ENCODE measurements around the gene CP. TPM values are rescaled to one million over a fixed set of nuclear protein-coding genes. Genes with fewer than 3 reads are reported as not detected.
A peak's percentile ranks its signal among the peaks of the same experiment; 100 is the strongest.

The CP gene
- total and polyA plus RNA-seq, 9 of the 15 experiments (the other 6 are each of a cell fraction or from before 2014, with no cell fraction given) = 0.30 to 0.75 TPM; not detected in 7

- TF ChIP-seq, protein P1, sequence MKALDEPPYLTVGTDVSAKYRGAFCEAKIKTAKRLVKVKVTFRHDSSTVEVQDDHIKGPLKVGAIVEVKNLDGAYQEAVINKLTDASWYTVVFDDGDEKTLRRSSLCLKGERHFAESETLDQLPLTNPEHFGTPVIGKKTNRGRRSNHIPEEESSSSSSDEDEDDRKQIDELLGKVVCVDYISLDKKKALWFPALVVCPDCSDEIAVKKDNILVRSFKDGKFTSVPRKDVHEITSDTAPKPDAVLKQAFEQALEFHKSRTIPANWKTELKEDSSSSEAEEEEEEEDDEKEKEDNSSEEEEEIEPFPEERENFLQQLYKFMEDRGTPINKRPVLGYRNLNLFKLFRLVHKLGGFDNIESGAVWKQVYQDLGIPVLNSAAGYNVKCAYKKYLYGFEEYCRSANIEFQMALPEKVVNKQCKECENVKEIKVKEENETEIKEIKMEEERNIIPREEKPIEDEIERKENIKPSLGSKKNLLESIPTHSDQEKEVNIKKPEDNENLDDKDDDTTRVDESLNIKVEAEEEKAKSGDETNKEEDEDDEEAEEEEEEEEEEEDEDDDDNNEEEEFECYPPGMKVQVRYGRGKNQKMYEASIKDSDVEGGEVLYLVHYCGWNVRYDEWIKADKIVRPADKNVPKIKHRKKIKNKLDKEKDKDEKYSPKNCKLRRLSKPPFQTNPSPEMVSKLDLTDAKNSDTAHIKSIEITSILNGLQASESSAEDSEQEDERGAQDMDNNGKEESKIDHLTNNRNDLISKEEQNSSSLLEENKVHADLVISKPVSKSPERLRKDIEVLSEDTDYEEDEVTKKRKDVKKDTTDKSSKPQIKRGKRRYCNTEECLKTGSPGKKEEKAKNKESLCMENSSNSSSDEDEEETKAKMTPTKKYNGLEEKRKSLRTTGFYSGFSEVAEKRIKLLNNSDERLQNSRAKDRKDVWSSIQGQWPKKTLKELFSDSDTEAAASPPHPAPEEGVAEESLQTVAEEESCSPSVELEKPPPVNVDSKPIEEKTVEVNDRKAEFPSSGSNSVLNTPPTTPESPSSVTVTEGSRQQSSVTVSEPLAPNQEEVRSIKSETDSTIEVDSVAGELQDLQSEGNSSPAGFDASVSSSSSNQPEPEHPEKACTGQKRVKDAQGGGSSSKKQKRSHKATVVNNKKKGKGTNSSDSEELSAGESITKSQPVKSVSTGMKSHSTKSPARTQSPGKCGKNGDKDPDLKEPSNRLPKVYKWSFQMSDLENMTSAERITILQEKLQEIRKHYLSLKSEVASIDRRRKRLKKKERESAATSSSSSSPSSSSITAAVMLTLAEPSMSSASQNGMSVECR (CRISPR knock-in tag; IDR thresholded peaks at IDR 0.05) = peak; percentile 72; the same call in 1 of the 2 replicates
- TF ChIP-seq CEBPB (tag; IDR thresholded peaks at IDR 0.05) (no peak), FOXK1 (CRISPR knock-in tag; IDR thresholded peaks at IDR 0.05; ENCODE audit: borderline replicate concordance) (no peak), ZNF512 (tag; IDR thresholded peaks at IDR 0.05) (no peak), PTRF (tag; IDR thresholded peaks at IDR 0.05) (no peak), HINFP (tag; conservative IDR thresholded peaks at IDR 0.05; ENCODE audit: low read depth) (no peak), ZNF668 (CRISPR knock-in tag; IDR thresholded peaks at IDR 0.05) (no peak), FUS (optimal IDR thresholded peaks at IDR 0.05; ENCODE audit: low read depth, low read length) (no peak), TBL1XR1 (IDR thresholded peaks at IDR 0.05; ENCODE audit: low read length in 2 of 2) (no peak; a peak in 1 of 4 replicates), ELK3 (CRISPR knock-in tag; IDR thresholded peaks at IDR 0.05) (no peak), STAG1 (CRISPR knock-in tag; IDR thresholded peaks at IDR 0.05; ENCODE audit: borderline replicate concordance) (no peak)
- TF ChIP-seq, protein P2, sequence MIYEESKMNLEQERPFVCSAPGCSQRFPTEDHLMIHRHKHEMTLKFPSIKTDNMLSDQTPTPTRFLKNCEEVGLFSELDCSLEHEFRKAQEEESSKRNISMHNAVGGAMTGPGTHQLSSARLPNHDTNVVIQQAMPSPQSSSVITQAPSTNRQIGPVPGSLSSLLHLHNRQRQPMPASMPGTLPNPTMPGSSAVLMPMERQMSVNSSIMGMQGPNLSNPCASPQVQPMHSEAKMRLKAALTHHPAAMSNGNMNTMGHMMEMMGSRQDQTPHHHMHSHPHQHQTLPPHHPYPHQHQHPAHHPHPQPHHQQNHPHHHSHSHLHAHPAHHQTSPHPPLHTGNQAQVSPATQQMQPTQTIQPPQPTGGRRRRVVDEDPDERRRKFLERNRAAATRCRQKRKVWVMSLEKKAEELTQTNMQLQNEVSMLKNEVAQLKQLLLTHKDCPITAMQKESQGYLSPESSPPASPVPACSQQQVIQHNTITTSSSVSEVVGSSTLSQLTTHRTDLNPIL (CRISPR knock-in tag; IDR thresholded peaks at IDR 0.05) = no peak
- TF ChIP-seq, protein P3, sequence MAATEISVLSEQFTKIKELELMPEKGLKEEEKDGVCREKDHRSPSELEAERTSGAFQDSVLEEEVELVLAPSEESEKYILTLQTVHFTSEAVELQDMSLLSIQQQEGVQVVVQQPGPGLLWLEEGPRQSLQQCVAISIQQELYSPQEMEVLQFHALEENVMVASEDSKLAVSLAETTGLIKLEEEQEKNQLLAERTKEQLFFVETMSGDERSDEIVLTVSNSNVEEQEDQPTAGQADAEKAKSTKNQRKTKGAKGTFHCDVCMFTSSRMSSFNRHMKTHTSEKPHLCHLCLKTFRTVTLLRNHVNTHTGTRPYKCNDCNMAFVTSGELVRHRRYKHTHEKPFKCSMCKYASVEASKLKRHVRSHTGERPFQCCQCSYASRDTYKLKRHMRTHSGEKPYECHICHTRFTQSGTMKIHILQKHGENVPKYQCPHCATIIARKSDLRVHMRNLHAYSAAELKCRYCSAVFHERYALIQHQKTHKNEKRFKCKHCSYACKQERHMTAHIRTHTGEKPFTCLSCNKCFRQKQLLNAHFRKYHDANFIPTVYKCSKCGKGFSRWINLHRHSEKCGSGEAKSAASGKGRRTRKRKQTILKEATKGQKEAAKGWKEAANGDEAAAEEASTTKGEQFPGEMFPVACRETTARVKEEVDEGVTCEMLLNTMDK (IDR thresholded peaks at IDR 0.05; ENCODE audit: borderline replicate concordance, insufficient read depth, low read depth, low read length, poor library complexity, severe bottlenecking) = no peak
Measured at GRCh38 chr3:149129326-149130205, 92.1 kb downstream of the CP start, which contains the start of gene HPS3 (continued).
